Heart left ventricle (tissue), 16 donors: ENCODE measurements around the gene CALML6. TPM values are rescaled to one million over a fixed set of nuclear protein-coding genes. Genes with fewer than 3 reads are reported as not detected.

Experiments
- ATAC-seq, 4 donors: fragments of 200-7000 bp; cut with Tn5 transposase; one replicate each; pipeline ENCODE4 v1.9.1; 2020 to 2022; ENCODE audit warnings: moderate library complexity in 4 of 4, mild to moderate bottlenecking in 3 of 4, moderate number of reproducible peaks in 1 of 4
- DNase-seq, 5 donors: peaks; one replicate each; pipeline ENCODE4 v3.0.0-alpha.2; 2020
- H3K27ac ChIP-seq, 12 donors: fragments of 200-600 bp; sonication (generic) in 4 of 12; one replicate each; pipeline versions ENCODE4 v1.5.0 to v1.8.0; 2016 to 2022; ENCODE audit warnings: mild to moderate bottlenecking in 2 of 12
- H3K27me3 ChIP-seq, 9 donors: fragments of 200-600 bp; sonication (generic) in 2 of 9; one replicate each; pipeline versions ENCODE4 v1.5.1 to v1.8.0; 2016 to 2022; ENCODE audit warnings: mild to moderate bottlenecking in 3 of 9
- H3K36me3 ChIP-seq, 9 donors: fragments of 200-600 bp; sonication (generic) in 2 of 9; one replicate each; pipeline versions ENCODE4 v1.5.0 to v1.8.0; 2018 to 2022; ENCODE audit warnings: mild to moderate bottlenecking in 2 of 9
- H3K4me1 ChIP-seq, 12 donors: fragments of 200-600 bp; sonication (generic) in 4 of 12; one replicate each; pipeline versions ENCODE4 v1.5.0 to v1.8.0; 2016 to 2022; ENCODE audit warnings: mild to moderate bottlenecking in 3 of 12
- H3K4me3 ChIP-seq, 12 donors: fragments of 200-600 bp; sonication (generic) in 4 of 12; one replicate each; pipeline versions ENCODE4 v1.5.0 to v1.8.0; 2017 to 2022; ENCODE audit warnings: mild to moderate bottlenecking in 9 of 12, moderate library complexity in 4 of 12
- H3K9me3 ChIP-seq, 12 donors: fragments of 200-600 bp; sonication (generic) in 4 of 12; one replicate each; pipeline versions ENCODE4 v1.5.0 to v1.8.0; 2016 to 2022; ENCODE audit warnings: mild to moderate bottlenecking in 1 of 12
- CTCF ChIP-seq, 12 donors: fragments of 200-600 bp; sonication (generic) in 4 of 12; IDR thresholded peaks; one replicate each; pipeline versions ENCODE4 v1.5.0 to v1.8.0; 2018 to 2022; ENCODE audit warnings: antibody characterized with exemption in 12 of 12, mild to moderate bottlenecking in 5 of 12
- POLR2A ChIP-seq, 2 donors: fragments of 450-650 bp; IDR thresholded peaks; one replicate each; pipeline ENCODE4 v1.6.1; 2017; ENCODE audit warnings: antibody characterized with exemption in 2 of 2, mild to moderate bottlenecking in 2 of 2, moderate library complexity in 2 of 2
- WGBS, 4 donors: extraction: QIAGEN DNeasy Blood & Tissue Kit in 2 of 4; methylation state at CpG; one replicate each; pipeline versions ENCODE4 v1.1.5 to v1.1.7; 2013 to 2018; 5-methylcytosine and 5-hydroxymethylcytosine counted together
- intact Hi-C, 10 donors: fragments of 100-400 bp; cut with DNase I; formaldehyde crosslinking; loops; one replicate each; pipeline versions ENCODE4 v1.11.1 to v1.14.2; 2022
- polyA plus RNA-seq, 2 donors: library from polyadenylated mRNA; stranded (reverse); fragments of 200-250 nt; gene quantifications; one replicate each; pipeline ENCODE4 v1.2.3, GENCODE V29; 2013
- total RNA-seq, 9 donors: library from RNA; depleted of rRNA in 2 of 9; stranded (reverse); fragments of >200 nt in 2 of 9; fragmentation: NEBNext Ultra II Directional in 3 of 9; extraction: Animal tissue kit (Norgen Biotek cat#: 25700) in 3 of 9; gene quantifications; one replicate each; pipeline versions ENCODE4 v1.1.0 to v1.2.4, GENCODE V29; 2016 to 2023
- donor health status: ischemic (EF 13 %, LVEDD 7.1; RV severe dilation, severe dysfunction).
- donor health status: healthy with polysubstance abuse.
- donor health status: DM: no; HTN: yes; CAD: no.
- donor health status: DM: no; HTN: no; CAD: no.
- donor health status: ischemic (EF 25% LVEDD 6.9; RV normal size, moderate dysfunction).
- donor health status: ischemic (EF 25% LVEDD 5.7; RV mildly dilated, moderate dysfunction).
- donor health status: healthy.
- donor health status: DM: yes; HTN: yes; CAD: no.
- donor health status: ischemic (EF 35%, LVEDD 5.7; RV mildly dilated, moderate dysfunction).
- donor health status: nonischemic (EF 11% LVEDD 7.7; RV severe dilation, severe dysfunction).
- donor health status: DM: yes; HTN: yes; CAD: no.
- donor health status: PGD.
- donor health status: ischemic (EF 29% LVEDD 5.4; RV normal size, mild dysfunction).
- donor health status: nonischemic (EF 23%, LVEDD 6.1; RV moderate dilation, normal function).

CALML6 gene
- total and polyA plus RNA-seq, 11 donors, result 0.17 to 0.58 (median 0.29) TPM; not detected in 8

GRCh38 chr1:1877865-1878436 is 37.1 kb upstream of the CALML6 start:
- no peak overlapping the region for H3K27ac ChIP-seq
- no peak overlapping the region for H3K4me3 ChIP-seq
- intact Hi-C loops, result no loop called here
- no peaks in the 10 kb centered on the region for H3K27me3 ChIP-seq
- H3K9me3 ChIP-seq, result no peaks in the 10 kb centered on the region
- peaks cover 0 to 53% (median 3%) of the 10 kb centered on the region in 9 donors for H3K36me3 ChIP-seq
- ATAC-seq, result no peak
- 71 to 77% (median 75%) methylated on average over 4 to 5 of the region's 5 CpGs for WGBS, 4 donors
- TF ChIP-seq CTCF (IDR thresholded peaks at IDR 0.05) (no peak), POLR2A (IDR thresholded peaks at IDR 0.05) (no peak)
- DNase-seq, result no peak
- peaks cover 25 to 100% (median 90%) of the 10 kb centered on the region in 12 donors for H3K4me1 ChIP-seq

- TF ChIP-seq CTCF (IDR thresholded peaks at IDR 0.05) (no peak), POLR2A (IDR thresholded peaks at IDR 0.05) (no peak)
- ATAC-seq (no peak), DNase-seq (no peak)
- WGBS, 4 donors, result 93 to 96% (median 94%) methylated on average over 5 of the region's 5 CpGs
- Histone ChIP-seq H3K27me3 (no peaks in the 10 kb centered on the region), H3K27ac (no peak overlapping the region), H3K4me3 (no peak overlapping the region), H3K4me1 (peaks cover 20 to 99% (median 92%) of the 10 kb centered on the region in 12 donors), H3K36me3 (peaks cover 0 to 40% (median 3%) of the 10 kb centered on the region in 9 donors), H3K9me3 (no peaks in the 10 kb centered on the region)
- intact Hi-C loops, result loop anchor here in 3 of 10 donors (5.0 to 10.0 kb wide), 3 partner anchors 33 to 85 kb away; no protein-coding TSS in a partner anchor
These were observed 35.1 kb upstream of the CALML6 start for GRCh38 chr1:1879942-1880341.

- H3K4me3 ChIP-seq, result no peak overlapping the region
- ATAC-seq (peak in 2 of 4 donors; percentile 20 to 31), DNase-seq (peak in 1 of 5 donors; percentile 14)
- peaks cover 20 to 99% (median 84%) of the 10 kb centered on the region in 12 donors for H3K4me1 ChIP-seq
- 41 to 59% (median 49%) methylated on average over 13 of the region's 13 CpGs for WGBS, 4 donors
- no peaks in the 10 kb centered on the region for H3K27me3 ChIP-seq
- no peak for TF ChIP-seq CTCF (IDR thresholded peaks at IDR 0.05)
- TF ChIP-seq POLR2A (IDR thresholded peaks at IDR 0.05), result no peak
- H3K9me3 ChIP-seq, result no peaks in the 10 kb centered on the region
- intact Hi-C loops, result loop anchor here in 3 of 10 donors (5.0 to 10.0 kb wide), 3 partner anchors 33 to 86 kb away; no protein-coding TSS in a partner anchor
- H3K36me3 ChIP-seq, result peaks cover 0 to 32% (median 3%) of the 10 kb centered on the region in 9 donors
- H3K27ac ChIP-seq, result no peak overlapping the region
These were observed 34.3 kb upstream of the CALML6 start for GRCh38 chr1:1880617-1881312.

- Histone ChIP-seq H3K4me1 (peaks cover 16 to 99% (median 84%) of the 10 kb centered on the region in 12 donors), H3K27me3 (no peaks in the 10 kb centered on the region), H3K36me3 (peaks cover 0 to 23% (median 0%) of the 10 kb centered on the region in 9 donors), H3K9me3 (no peaks in the 10 kb centered on the region), H3K4me3 (no peak overlapping the region), H3K27ac (no peak overlapping the region)
- no peak for DNase-seq
- ATAC-seq, result peak in 3 of 4 donors; percentile 27 to 42 (median 31)
- TF ChIP-seq POLR2A (IDR thresholded peaks at IDR 0.05) (no peak), CTCF (IDR thresholded peaks at IDR 0.05) (no peak)
- 64 to 76% (median 69%) methylated on average over 6 of the region's 6 CpGs for WGBS, 4 donors
- intact Hi-C loops, result loop anchor here in 3 of 10 donors (5.0 to 10.0 kb wide), 3 partner anchors 34 to 87 kb away; no protein-coding TSS in a partner anchor
These were observed 33.3 kb upstream of the CALML6 start for GRCh38 chr1:1881727-1882126.
